ENCODE results near the gene TRA2A.
"Not testable (repeated sequence)": the region's sequence is repeated elsewhere in the genome, so short reads cannot be mapped to it uniquely, and the experiment has no call there.

The TRA2A gene

GRCh38 chr7:23490357-23491135, 41.2 kb downstream of the TRA2A start:
- Histone ChIP-seq H2AFZ (ENCODE audit: low read length) (no peak overlapping the region), H3F3A (ENCODE audit: low read depth) (no peaks in the 10 kb centered on the region), H3K9me2 (replicated peaks; ENCODE audit: low read depth, low read length) (no peaks in the 10 kb centered on the region), H3K4me1 (ENCODE audit: insufficient read depth, low read length, poor library complexity, severe bottlenecking) (no peaks in the 10 kb centered on the region), H3K4me2 (ENCODE audit: low read depth, low read length, poor library complexity, severe bottlenecking) (no peak overlapping the region), H4K20me1 (ENCODE audit: insufficient read depth, low read length, poor library complexity, severe bottlenecking) (no peaks in the 10 kb centered on the region), H3K79me2 (ENCODE audit: insufficient read depth, low read length) (no peaks in the 10 kb centered on the region), H3K9ac (ENCODE audit: low read depth, low read length, poor library complexity, severe bottlenecking) (no peak overlapping the region), H3K27me3 (ENCODE audit: insufficient read depth, low read length, poor library complexity, severe bottlenecking) (no peaks in the 10 kb centered on the region), H3K9me3 (ENCODE audit: insufficient read depth, low read depth, low read length) (no peaks in the 10 kb centered on the region), H3K36me3 (ENCODE audit: insufficient read depth, low read length) (no peaks in the 10 kb centered on the region), H3K4me3 (ENCODE audit: low read length, poor library complexity, severe bottlenecking) (no peak overlapping the region)
- TF ChIP-seq EZH2phosphoT487 (IDR thresholded peaks at IDR 0.05; ENCODE audit: borderline replicate concordance) (no peak), CTCF (conservative IDR thresholded peaks at IDR 0.05; ENCODE audit: low read length) (no peak)

DNA sequence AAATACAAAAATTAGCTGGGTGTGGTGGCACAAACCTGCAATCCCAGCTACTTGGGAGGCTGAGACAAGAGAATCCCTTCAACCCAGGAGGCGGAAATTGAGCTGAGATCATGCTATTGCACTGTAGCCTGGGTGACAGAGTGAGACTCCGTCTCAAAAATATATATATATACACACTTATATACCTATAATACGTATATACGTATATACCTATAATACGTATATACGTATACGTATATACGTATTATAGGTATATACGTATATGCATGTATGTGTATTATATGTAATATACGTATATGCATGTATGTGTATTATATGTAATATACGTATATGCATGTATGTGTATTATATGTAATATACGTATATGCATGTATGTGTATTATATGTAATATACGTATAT, 43.1 kb downstream of the TRA2A start:
- H3K27me3 ChIP-seq (ENCODE audit: insufficient read depth, low read length, poor library complexity, severe bottlenecking); H3K9ac ChIP-seq (ENCODE audit: low read depth, low read length, poor library complexity, severe bottlenecking); H3K9me2 ChIP-seq (replicated peaks; ENCODE audit: low read depth, low read length); H3K9me3 ChIP-seq (ENCODE audit: insufficient read depth, low read depth, low read length); H3K4me1 ChIP-seq (ENCODE audit: insufficient read depth, low read length, poor library complexity, severe bottlenecking); H3K4me2 ChIP-seq (ENCODE audit: low read depth, low read length, poor library complexity, severe bottlenecking); H2AFZ ChIP-seq (ENCODE audit: low read length); H3K79me2 ChIP-seq (ENCODE audit: insufficient read depth, low read length); H3K4me3 ChIP-seq (ENCODE audit: low read length, poor library complexity, severe bottlenecking); H3K36me3 ChIP-seq (ENCODE audit: insufficient read depth, low read length); H3F3A ChIP-seq (ENCODE audit: low read depth); H4K20me1 ChIP-seq (ENCODE audit: insufficient read depth, low read length, poor library complexity, severe bottlenecking): not testable (repeated sequence)

DNA sequence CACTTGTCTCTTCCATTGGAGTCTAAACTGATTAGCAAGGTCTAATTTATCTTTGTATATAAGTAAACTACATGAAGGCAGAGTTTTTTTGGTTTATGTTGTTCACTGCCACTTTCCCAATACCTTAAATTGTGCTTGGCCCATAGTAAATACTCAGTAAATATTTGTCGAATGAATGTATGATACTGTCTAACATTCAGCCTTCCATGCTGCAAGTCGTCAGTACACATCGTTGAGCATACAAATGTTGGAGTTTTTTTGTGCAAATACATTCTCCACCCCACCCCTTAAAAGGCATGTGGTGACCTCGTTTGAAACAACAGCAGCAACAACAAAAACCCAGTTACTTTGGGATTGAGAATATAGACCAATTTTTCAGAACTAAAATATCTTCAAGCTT, 44.1 kb downstream of the TRA2A start:
- no peaks in the 10 kb centered on the region for H3K9me3 ChIP-seq (ENCODE audit: insufficient read depth, low read depth, low read length)
- no peaks in the 10 kb centered on the region for H4K20me1 ChIP-seq (ENCODE audit: insufficient read depth, low read length, poor library complexity, severe bottlenecking)
- no peaks in the 10 kb centered on the region for H3F3A ChIP-seq (ENCODE audit: low read depth)
- no peak overlapping the region for H3K4me3 ChIP-seq (ENCODE audit: low read length, poor library complexity, severe bottlenecking)
- no peaks in the 10 kb centered on the region for H3K27me3 ChIP-seq (ENCODE audit: insufficient read depth, low read length, poor library complexity, severe bottlenecking)
- H2AFZ ChIP-seq (ENCODE audit: low read length) = no peak overlapping the region
- H3K79me2 ChIP-seq (ENCODE audit: insufficient read depth, low read length) = no peaks in the 10 kb centered on the region
- H3K36me3 ChIP-seq (ENCODE audit: insufficient read depth, low read length) = no peaks in the 10 kb centered on the region
- no peaks in the 10 kb centered on the region for H3K9me2 ChIP-seq (replicated peaks; ENCODE audit: low read depth, low read length)
- H3K4me2 ChIP-seq (ENCODE audit: low read depth, low read length, poor library complexity, severe bottlenecking) = no peak overlapping the region
- TF ChIP-seq EZH2phosphoT487 (IDR thresholded peaks at IDR 0.05; ENCODE audit: borderline replicate concordance) = no peak
- no peak for TF ChIP-seq CTCF (conservative IDR thresholded peaks at IDR 0.05; ENCODE audit: low read length)
- H3K9ac ChIP-seq (ENCODE audit: low read depth, low read length, poor library complexity, severe bottlenecking) = no peak overlapping the region
- no peaks in the 10 kb centered on the region for H3K4me1 ChIP-seq (ENCODE audit: insufficient read depth, low read length, poor library complexity, severe bottlenecking)
